GM19452 (cell line): Measurements from ENCODE around the gene PNKD.
"Not testable (repeated sequence)": the region's sequence is repeated elsewhere in the genome, so short reads cannot be mapped to it uniquely, and the experiment has no call there.

Experiments
- ATAC-seq: cut with Tn5 transposase; IDR thresholded peaks from one replicate; pipeline ENCODE4 v1.9.1; 2021; ENCODE audit not compliant: unreplicated experiment

PNKD gene

GRCh38 chr2:218272531-218273212 is 2.4 kb downstream of the PNKD start:
- ATAC-seq: no peak

DNA sequence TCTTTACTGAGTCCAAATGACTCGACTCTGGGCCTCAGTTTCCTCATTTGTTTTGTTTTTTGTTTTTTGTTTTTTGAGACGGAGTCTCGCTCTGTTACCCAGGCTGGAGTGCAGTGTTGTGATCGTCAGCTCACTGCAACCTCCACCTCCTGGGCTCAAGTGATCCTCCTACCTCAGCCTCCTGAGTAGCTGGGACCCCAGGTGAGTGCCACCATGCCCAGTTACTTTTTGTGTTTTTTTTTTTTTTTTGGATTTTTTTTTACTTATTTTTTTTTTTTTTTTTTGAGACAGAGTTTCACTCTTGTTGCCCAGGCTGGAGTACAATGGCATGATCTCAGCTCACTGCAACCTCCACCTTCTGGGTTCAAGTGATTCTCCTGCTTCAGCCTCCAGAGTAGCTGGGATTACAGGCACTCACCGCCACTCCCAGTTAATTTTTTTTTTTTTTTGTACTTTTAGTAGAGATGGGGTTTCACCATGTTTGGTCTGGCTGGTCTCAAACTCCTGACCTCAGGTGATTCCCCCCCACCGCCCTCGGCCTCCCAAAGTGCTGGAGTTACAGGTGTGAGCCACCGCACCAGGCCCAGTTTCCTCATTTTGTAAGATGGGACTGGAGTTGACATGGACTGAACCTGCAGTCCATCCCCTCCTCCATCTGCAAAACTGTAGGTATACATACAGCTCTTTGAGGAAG is 3.0 kb downstream of the PNKD start:
- ATAC-seq: not testable (repeated sequence)

DNA sequence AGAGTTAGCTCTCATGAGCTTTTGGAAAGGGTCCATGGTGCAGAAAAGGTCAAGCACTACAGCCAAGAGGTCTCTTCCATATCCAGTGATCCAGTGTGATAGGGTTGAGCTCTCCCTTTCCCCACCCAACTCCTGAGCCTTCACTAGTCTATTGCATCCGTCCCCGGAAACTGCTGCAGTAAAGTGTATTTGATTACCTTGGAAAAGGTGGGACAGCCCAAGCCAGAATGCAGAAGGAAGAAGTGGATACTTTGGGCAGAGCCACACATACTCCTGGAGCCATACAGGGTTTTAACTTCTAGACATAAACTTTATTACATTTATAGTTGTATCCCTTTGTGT is 3.6 kb downstream of the PNKD start:
- no peak for ATAC-seq

- no peak for ATAC-seq
Observed at GRCh38 chr2:218274586-218274985, 4.3 kb downstream of the PNKD start.

DNA sequence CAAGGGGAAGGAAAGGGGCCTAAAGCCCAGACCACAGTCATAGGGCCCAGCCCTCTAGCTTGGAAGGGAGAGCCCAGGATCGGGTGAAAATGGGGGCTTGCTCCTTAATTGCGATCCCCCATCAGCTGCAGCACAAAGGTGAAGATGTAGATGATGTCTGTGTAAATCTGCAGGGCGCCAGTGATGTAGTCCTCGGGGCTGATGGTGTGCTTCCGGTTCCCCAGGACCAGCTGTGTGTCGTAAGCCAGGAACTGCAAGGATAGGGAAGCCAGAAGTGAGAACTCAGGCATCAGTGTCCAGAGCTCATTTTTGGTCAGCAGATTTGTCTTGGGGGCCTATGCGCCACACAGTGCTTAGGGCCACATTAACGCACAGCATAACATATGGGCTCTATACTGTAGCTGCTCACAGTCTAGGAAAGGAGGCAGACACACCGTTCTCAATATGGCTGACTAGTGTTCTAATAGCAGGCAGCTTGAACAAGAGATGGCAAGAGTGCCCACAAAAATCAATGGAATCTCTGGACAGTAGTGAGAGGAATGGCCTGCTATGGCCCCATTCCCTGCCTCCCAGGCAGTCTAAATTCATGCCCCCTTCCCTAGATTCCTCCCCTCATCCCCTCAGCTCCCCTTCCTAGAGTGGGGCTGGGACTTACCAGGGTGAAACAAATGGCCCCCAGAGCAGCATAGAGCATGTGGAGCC is 5.2 kb downstream of the PNKD start:
- no peak for ATAC-seq

GRCh38 chr2:218276986-218277755 is 6.9 kb downstream of the PNKD start:
- no peak for ATAC-seq

GRCh38 chr2:218277921-218278320 is 7.6 kb downstream of the PNKD start:
- ATAC-seq: no peak

DNA sequence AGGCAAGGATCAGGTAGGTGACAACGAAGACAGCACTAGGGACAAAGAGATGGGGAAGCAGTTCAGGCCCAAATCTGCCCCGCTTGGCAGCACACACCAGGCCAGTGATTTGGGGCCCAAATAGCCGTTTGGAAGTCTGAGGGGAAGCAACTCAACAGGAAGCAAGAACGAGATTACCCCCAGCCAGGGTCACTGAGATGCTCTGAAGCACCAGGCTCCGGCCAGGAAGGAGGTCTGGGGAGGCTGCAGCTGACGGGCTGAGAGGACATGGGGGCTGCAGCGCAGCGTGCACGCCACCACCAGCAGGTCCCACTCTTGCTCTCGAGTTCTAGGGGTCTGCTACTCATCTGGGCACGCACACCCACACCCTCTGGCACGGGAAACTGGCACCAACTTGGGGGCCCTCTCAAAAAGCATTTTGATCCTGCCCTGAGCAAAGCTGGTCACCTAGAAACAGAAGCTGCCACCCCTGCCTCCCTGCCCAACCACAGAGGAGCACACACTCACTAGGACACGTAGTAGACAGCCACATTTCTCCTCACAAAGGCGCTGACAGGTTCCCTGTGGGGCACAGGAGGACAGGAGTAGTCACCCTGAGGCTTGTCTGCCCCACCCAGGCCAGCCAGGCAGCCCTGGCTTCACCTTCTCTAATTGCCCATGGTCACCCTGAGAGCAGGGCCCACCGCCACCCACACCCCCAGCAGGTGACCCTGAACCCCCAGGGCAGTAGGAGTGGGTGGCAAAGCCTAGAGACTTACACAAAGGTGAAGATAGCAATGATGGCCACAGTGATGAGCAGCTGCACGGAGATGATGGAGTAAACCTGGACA is 8.4 kb downstream of the PNKD start:
- no peak for ATAC-seq

DNA sequence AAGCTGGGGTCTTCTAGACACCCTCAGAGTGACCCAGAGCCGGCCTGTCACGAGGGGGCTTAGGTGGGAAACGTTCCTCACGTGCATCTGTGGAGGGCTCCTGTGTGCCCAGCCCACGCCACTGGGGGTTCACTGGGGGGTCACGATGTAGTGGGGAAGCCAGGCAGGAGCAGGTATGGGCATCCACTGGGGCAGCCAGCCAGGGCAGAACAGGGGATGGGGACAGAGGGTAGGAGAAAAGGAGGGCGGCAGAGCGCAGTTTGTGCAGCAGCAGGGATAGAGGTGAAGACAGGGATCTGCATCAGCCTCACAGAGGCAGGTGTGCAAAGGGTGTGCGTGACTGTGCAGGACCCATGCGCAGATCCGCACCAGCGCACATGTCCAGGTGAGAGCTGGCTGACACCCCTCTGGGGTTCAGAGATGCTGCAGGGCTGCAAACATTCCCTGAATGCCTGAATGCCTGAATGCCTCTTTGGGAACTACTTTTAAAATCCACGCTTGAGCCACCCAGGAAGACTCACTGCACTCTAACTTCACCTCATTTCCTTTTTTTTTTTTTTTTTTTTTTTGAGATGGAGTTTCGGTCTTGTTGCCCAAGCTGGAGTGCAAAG is 10.0 kb downstream of the PNKD start:
- no peak for ATAC-seq

GRCh38 chr2:218281449-218281848 is 11.1 kb downstream of the PNKD start:
- no peak for ATAC-seq

DNA sequence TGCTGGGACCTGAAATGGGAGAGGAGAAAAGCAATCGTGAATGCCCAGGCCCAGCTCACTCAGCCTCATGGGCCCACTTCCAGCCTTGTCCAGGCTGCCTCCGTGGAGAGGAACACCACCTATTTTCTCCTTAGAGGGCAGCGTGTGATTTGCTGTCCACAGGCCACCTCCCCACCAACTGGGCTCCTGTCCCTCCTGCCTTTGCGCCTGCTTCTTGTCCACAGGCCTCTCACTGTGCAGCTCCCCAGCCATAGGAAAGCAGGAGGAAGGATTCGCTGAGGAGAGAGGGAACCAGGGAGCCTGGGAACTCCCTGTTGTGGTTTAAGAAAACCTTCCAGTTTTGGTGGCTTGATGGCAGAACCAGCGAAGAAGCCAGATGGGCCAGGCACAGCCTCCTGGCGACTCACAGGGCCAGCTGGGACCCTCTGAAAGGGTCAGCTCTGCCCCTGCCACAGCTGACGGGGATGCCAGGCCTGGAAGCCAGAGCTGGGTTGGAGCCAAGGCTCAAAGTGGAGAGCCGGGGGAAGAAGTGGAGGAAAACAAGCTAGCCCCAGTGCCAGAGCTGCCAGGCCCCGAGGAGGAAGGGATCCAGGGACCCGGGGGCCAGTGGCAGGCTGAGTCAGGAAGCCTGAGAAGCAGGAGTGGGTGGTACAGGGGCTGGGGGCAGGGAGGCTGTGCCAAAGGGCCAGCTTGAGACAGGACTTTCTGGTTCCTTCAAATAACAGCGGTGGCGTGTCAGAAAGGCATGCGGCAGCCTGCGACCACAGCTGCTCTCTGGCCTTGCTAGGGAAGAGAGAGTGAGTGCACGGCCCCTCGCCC is 12.1 kb downstream of the PNKD start:
- ATAC-seq: no peak

- ATAC-seq: peak; percentile 47
Observed at GRCh38 chr2:218284106-218284811, 13.9 kb downstream of the PNKD start.

DNA sequence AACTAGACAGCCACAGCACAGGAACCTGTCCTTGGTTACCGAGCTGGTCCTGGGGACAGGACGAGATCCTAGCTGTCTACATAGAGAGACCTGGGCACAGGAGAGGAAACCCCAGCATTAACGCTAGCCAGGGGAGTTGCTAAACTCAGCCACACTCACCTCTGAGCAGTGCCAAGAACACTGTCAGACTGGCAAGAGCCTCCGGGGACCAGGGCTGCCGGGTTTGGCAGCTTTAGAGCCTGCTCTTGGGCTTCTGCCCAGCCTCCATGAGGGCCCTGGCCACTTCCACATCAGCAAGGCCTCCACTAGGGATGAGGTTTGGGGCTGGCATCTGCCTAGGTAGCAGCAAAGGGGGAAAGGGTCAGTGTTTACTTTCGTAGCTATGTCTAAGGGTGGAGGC is 15.3 kb downstream of the PNKD start:
- ATAC-seq: no peak

GRCh38 chr2:218286570-218287459 is 16.5 kb downstream of the PNKD start:
- ATAC-seq: peak; percentile 64

DNA sequence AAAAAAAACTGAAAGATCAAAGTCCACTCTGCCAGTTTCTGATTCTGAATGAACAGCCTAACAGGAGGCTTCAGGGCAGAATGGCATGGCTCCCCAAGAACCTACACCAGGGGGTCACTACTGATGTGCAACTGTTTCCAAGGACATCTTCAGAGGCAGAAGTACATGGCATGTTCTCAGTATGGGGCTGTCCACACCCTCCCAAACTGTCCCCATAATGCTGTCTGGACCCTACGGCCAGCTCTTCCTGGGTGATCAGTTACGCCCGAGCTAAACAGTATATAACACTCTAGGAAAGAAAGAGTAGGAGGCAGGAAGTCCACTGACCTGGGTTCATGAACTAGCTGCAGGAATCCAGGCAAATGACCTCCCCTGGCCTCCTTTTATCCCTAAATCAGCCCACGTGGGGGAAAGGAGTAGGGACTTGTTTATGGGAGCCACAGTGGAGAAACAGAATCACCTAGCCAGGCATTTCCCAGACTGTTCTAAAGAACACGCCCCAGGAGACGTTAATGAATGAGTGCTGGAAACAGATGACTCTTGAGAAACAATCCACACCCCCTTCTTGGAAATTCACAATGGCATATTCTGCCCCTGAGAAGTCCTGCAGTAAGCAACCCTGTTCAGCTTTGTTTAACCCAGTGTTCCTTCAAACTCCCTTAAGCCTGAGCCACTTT is 19.5 kb downstream of the PNKD start:
- no peak for ATAC-seq

DNA sequence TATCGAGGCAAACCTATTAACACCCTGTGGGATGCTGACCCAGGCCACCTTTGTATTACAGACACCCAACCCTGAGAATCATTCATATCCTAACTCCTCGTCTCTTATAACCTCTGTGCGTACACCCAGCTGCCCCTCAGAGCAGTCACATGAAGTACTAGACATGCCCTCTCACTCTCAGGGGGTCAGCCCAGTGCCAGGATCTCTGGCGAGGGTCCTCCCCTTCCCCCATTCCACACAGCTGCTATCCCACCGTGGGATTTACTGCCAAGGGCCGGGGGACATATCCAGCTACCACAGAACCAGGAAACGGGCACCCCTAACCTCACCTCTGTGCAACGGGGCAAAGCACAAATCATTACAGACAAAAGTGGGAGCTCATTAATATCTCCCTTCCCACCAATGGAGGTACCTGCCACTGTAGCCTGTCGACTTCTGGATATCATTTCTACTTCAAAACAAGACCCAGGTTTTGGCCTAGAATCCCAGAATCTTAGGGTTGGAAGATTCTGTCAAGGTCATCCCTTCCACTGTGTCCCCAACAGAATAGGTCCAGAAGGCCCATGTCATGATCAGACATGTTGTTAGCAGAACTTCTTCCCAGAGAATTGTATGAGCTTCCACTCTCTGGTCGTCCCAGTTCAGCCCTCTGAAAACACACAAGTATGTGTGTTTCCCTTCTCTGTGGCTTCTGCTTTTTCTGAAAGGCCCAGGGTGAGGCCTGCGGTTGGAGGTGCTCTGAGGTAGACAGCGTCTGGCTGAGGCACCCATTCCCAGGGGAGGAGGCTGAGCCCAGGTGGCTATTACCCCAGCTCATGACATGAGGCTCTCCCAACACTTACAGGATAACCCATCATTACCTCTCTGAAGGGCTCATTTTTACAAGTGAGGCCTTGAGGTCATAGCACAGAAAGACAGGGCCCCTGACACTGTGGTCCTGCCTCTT is 20.3 kb downstream of the PNKD start:
- ATAC-seq: peak; percentile 54
